Right lung (tissue), 5 donors: ENCODE data around the gene SPDEF. TPM values are rescaled to one million over a fixed set of nuclear protein-coding genes. Genes with fewer than 3 reads are reported as not detected.

Experiments
- DNase-seq, 2 donors: peaks; one replicate each; pipeline ENCODE4 v3.0.0-alpha.2; 2013
- polyA plus RNA-seq, 5 donors: library from polyadenylated mRNA; unstranded; fragments of 120-200 nt; gene quantifications; one replicate each; pipeline versions ENCODE4 v1.2.1 to v1.2.3, GENCODE V29; 2013; ENCODE audit warnings: inconsistent platforms in 1 of 5, low replicate concordance in 1 of 5; ENCODE audit not compliant: insufficient read length in 5 of 5, insufficient read depth in 1 of 5

SPDEF gene
- polyA plus RNA-seq, 5 donors: 0.65 to 3.1 (median 1.2) TPM

- DNase-seq: no peak
Observed at GRCh38 chr6:34583861-34584604, 27.9 kb upstream of the SPDEF start.

DNA sequence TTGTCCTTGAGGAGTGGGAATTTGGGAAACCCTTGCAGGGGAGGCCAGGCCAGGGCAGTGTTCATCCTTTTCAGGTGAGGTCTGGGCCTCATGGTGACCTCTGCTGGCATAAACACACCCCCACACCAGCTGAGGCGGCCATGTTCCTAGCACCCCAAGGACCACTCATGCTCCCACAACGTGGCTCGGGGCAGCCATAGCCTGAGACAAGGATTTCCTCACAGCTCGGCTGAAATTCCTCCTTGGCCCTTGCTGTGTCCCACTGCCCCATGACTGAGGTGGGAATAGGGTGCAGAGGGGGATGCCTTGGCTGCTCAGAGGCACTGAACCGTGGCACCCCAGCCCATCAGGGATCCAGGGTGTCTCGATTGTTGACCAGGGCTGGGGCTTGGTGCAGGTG is 27.3 kb upstream of the SPDEF start:
- DNase-seq: no peak

DNA sequence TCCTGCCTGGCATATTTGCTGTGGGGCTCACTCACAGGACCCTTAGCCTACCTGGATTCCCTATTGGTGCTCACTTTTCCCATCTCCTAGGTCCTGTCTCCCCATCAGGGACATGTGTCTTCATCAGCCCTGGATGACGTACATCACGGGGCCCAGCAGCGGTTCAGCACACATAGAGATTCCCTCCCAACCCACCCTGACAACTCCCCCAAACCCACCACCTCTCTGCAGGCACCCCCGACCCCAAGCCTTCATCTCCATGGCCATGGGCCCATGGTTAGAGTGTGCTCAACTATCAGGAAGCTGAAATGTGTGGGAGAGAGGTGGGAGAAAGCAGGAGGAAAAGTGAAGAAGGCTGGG is 25.4 kb upstream of the SPDEF start:
- no peak for DNase-seq

DNA sequence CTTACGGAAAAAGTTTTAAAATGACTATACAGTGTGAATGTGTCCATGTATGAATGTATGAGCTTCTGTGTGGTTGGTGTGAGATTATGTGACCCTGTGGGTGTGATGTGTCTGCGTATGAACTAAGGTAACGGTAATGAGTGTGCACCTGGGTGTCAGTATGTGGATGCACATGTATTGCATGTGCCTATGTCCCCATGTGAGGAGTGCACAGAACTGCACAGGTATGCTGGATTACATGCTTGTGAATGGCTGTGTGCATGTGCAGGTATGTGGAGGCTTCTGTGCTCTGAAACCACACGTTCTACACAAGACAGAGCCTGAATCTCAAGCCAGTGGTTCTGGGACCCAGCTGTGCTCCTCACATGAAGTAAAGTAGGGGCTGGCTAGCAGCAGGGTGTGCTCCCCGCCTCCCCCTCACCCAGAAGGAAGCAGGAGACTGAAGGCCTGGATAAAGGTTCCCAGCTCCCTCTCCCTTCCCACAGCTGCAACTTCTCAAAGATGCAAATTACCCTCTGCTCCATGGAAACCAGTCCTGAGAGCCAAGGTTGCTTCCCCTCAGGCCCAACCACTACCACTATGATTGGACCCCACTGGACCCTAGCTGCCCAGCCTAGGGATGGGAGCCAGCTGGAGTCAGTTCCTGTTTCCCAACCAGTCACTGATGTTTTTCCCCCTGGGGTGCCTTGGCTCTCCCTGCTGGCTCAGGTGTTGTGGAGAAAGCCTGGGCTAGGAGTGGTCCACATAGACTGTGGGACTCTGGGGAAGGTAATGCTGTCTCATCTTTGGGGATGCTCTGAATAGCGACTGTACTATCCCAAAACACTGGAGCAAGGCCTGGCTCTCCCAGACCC is 24.8 kb upstream of the SPDEF start:
- DNase-seq: peak; percentile 71 to 75

- no peak for DNase-seq
Observed at GRCh38 chr6:34578445-34579262, 22.5 kb upstream of the SPDEF start.

DNA sequence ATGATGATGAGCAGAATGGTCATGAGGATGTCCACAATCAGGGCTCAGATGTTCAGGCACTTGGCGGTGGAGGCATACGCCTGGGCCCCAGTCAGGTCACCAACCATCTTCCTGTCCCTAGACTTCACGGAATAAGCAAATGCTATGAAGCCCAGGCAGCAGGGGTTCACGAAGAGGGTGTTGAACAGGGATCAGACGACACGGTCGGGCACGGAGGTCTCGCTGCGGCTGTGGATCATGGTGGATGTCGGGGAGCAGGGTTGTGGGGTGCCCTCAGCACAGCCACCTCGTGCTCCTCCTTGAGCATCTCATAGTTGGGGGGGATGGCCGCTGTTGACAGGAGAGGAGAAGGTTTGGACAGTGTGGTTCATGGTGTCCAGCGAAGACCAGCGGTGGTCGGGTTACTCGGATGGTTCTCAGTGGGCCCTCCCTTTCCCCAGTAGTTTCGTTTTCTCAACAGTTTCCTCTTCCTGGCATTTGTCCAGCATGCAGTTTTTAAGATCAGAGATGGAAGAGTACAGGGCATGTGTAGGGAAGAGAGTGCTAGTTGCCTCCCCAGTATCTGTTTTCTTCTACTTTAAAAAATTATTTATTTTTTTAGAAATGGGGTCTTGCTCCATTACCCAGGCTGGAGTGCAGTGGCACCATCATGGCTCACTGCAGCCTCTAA is 20.3 kb upstream of the SPDEF start:
- no peak for DNase-seq

- no peak for DNase-seq
Observed at GRCh38 chr6:34575326-34575725, 19.2 kb upstream of the SPDEF start.

DNA sequence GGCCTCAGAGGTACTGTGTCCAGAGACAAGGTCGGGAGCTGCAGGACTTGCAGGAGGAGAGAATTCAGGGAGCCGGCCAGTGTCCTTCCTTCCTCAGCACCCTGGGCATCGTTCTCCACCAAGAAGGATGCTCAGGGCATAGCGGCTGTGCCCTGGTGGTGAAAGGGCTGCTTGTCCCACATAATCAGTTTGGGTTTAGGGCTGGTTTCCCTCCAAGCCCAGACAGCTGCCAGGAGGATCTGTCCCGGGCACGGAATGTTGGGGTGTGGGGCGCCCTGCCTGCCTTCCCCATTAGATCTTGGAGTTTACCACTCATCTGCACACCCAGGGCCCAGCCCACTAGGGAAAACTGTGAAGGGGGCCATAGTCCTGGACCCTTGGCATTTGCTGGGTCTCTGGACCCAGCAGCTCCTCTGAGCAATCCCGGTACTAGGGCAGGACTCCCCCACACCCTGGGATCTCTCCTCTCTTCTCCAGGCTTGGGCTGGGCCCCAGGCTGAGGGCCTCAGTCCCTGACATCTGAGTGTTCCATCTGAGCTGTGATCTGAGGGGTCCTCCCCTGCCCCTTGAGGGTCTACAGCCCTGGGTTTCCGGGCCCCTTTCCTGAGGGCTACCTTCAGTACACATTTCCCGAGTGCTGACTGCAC is 18.6 kb upstream of the SPDEF start:
- no peak for DNase-seq

DNA sequence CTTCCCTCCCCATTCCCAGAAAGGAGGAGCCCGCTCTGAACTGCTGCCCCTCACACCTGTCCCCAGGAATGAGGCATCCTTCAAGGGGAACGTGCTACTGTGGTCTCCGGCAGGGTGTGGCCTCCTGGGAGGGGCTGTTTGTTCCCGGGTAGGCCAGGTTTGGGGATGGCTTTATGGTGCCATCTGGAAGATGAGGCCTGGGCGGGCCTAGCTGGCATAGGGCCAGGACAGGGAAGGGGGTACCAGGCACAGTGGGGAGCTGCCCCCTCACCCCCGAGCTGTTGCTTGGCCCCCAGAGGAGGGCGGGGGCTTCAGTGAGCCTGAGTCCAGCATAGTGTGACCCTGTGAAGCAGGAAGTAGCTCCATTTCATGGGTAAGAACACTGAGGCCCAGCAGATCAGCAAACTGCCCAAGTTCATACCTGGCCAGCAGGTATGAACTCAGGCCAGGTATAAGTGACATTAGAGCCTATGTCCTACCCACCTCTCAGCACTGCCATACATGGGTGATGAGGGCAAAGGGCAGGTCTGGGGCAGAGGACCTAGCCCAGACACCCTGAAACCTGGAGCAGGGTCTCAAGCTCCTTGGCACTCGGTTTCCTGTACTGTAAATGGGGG is 17.5 kb upstream of the SPDEF start:
- DNase-seq: no peak

GRCh38 chr6:34572585-34572984 is 16.5 kb upstream of the SPDEF start:
- no peak for DNase-seq

DNA sequence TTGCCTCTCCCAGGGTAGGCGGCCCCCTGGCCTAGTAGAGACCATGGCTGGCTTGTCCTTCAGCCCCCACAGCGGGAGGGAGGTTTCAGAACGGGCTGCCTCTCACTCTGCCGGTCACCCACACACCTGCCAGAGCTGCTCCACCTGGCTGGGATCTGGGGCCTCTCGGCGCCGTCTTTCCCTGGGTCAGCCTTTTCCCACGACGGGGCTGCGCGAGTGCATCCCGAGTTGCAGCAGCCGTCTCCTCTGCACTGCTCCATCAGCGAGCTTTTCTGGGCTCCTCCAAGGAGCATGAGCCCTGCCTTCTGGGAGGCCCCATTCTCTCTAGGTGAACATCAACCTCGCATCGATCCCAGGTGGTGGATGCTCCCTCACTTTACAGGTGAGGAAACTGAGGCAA is 15.9 kb upstream of the SPDEF start:
- no peak for DNase-seq

GRCh38 chr6:34571388-34571787 is 15.3 kb upstream of the SPDEF start:
- no peak for DNase-seq

DNA sequence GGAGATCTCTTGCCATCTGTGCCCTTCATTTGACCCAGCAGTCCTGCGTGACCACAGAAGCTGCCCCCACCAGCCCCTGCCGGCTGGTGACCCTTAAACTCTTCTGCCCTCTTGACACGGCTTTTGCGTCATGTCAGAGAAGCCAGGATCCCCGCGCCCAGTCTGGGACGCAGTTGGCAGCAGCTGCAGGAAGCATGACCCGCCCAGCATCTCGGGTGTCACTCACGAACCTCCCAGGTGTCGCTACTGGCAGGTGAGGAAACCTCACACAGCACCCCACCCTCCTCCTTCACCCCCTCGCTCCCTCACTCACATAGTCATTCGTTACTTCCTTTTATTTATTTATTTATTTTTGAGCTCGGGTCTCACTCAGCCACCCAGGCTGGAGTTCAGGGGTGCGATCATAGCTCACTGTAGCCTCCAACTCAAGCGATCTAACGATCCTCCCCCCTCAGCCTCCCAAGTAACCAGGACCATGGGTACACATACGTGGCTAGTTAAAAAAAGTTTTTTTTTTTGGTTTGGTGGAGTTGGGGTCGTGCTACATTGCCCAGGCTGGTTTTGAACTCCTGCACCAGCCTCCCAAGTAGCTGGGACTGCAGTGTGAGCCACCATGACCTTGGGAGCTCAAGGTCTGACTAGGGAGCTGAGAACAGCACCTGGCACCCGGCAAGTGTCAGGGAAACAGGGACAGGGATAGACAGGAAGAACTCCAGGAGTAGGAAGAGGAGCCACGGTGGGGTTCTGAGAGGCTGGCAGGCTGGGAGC is 14.1 kb upstream of the SPDEF start:
- DNase-seq: no peak

GRCh38 chr6:34569361-34569973 is 13.3 kb upstream of the SPDEF start:
- DNase-seq: no peak

- DNase-seq: no peak
Observed at GRCh38 chr6:34568341-34569201, 12.4 kb upstream of the SPDEF start.

GRCh38 chr6:34566830-34567546 is 10.9 kb upstream of the SPDEF start:
- no peak for DNase-seq

DNA sequence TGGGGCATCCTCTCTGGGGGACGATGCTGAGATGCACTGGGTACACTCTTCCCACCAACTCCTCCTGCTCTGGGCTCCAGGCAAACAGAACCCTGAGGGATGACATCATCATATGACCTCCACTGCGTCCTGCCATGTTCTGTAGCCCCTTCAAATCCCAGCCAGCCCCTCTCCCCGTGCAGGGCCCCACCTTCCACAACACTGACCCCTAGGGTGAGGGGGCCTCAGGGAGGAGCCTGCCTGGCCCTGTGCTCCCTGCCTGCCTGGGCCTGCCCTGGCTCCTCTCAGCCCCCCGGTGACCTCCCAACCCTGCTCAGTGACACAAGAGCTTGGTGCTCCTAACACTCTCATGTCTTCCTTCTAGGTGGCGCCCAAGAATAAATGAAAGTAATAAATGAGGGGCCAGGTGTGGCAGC is 9.6 kb upstream of the SPDEF start:
- no peak for DNase-seq

DNA sequence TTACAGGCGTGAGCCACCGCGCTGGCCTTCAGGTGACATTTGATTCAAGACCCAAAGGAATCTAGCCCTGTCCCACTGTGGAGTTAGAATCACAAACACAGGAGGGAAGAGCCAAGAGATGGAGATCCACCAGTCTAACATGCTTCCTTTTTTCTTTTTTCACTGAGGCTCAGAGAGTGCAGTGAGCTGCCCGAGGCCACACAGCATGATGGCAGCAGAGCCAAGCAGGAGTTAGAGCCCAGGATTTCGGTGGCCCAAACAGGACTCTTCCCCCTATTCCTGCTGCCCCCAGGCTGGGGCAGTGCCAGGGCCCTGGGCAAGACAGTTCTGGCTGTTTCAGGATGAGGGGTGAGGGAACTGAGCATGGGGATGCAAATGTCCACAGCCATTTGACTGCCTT is 8.1 kb upstream of the SPDEF start:
- DNase-seq: no peak
